Skeletal muscle satellite cell (primary cell): ENCODE measurements around the gene VKORC1L1.

Experiments
- H3K27me3 ChIP-seq: 2 replicates; pipeline ENCODE4 v1.7.0; 2013; ENCODE audit warnings: low read length; ENCODE audit not compliant: control insufficient read depth, insufficient read depth
- H3K36me3 ChIP-seq: 2 replicates; pipeline ENCODE4 v1.7.0; 2013; ENCODE audit warnings: mild to moderate bottlenecking, control low read depth, low read length; ENCODE audit not compliant: insufficient read depth
- H3K4me1 ChIP-seq: 2 replicates; pipeline ENCODE4 v1.7.0; 2013; ENCODE audit warnings: low read length; ENCODE audit not compliant: control insufficient read depth, insufficient read depth
- H3K4me2 ChIP-seq: 2 replicates; pipeline ENCODE4 v1.7.0; 2013; ENCODE audit warnings: mild to moderate bottlenecking, low read length
- H3K4me3 ChIP-seq: 2 replicates; pipeline ENCODE4 v1.7.0; 2013; ENCODE audit warnings: low read length
- H3K9ac ChIP-seq: 2 replicates; pipeline ENCODE4 v1.7.0; 2013; ENCODE audit warnings: mild to moderate bottlenecking, low read depth, low read length, moderate library complexity
- H3K9me3 ChIP-seq: replicated peaks from 2 replicates; pipeline ENCODE4 v1.7.0; 2013; ENCODE audit warnings: mild to moderate bottlenecking, control low read depth, low read length

The VKORC1L1 gene

DNA sequence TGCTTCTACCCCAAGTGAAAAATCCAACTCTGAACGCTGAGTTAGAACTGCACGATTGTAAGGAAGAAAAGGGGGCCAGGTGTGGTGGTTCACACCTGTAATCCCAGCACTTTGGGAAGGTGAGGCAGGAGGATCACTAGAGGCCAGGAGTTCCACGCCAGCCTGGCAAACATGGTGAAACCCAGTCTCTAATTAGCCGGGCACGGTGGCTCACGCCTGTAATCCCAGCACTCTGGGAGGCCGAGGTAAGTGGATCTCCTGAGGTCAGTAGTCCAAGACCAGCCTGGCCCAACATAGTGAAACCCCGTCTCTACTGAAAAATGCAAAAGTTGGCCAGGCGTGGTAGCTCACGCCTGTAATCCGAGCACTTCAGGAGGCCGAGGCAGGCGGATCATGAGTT lies 100.1 kb downstream of the VKORC1L1 start:
- H3K36me3 ChIP-seq = peaks cover 39% of the 10 kb centered on the region
- H3K4me1 ChIP-seq = no peaks in the 10 kb centered on the region
- H3K9ac ChIP-seq = no peak overlapping the region
- no peak overlapping the region for H3K4me2 ChIP-seq
- no peaks in the 10 kb centered on the region for H3K27me3 ChIP-seq
- no peak overlapping the region for H3K4me3 ChIP-seq
- H3K9me3 ChIP-seq = no peaks in the 10 kb centered on the region

DNA sequence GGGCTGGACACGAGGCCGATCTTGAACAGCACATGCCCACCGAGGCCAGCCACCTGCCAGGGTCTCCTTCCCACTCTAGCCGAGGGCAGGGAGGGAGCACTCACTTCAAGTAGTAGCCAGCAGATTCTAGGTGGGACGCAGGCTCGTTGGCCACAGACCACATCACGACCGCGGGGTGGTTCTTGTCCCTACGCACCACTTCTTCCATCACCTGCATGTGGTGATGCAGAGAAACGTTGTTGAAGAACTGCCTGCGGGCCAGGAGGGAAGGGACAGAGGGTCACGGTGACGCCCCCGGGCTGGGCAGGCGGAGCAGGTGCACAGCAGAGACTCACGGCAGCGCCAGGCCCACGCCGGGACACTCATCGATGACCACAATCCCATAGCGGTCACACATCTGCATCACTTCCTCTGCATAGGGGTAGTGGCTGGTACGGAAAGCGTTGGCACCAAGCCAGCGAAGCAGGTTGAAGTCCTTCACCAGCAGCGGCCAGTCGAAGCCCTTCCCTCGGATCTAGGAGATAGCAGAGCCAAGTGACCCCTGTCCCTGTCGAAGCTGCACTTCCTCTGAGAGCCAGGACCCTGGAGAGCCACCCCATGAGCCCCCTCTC lies 101.4 kb downstream of the VKORC1L1 start:
- Histone ChIP-seq H3K9me3 (no peaks in the 10 kb centered on the region), H3K4me3 (no peak overlapping the region), H3K9ac (no peak overlapping the region), H3K36me3 (peaks cover 36% of the 10 kb centered on the region), H3K27me3 (no peaks in the 10 kb centered on the region), H3K4me1 (no peaks in the 10 kb centered on the region), H3K4me2 (no peak overlapping the region)

DNA sequence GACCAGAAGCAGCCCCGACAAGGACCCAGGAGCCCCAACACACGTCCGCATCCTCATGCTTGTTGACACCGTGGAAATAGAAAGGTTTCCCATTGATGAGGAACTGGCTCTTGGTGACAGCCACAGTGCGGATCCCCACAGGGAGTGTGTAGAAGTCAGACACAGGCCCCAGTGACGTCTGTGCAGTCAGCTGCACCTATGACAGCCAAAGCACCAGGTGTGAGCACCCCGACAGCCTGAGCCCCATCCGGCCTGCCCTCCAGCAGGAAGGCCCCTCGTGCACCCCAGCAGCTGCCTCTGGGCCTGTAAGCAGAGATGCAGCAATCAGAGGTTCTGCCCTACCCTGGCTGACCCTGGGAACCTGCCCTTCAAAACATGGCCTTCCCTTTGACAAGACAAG lies 102.0 kb downstream of the VKORC1L1 start:
- H3K4me1 ChIP-seq = no peaks in the 10 kb centered on the region

DNA sequence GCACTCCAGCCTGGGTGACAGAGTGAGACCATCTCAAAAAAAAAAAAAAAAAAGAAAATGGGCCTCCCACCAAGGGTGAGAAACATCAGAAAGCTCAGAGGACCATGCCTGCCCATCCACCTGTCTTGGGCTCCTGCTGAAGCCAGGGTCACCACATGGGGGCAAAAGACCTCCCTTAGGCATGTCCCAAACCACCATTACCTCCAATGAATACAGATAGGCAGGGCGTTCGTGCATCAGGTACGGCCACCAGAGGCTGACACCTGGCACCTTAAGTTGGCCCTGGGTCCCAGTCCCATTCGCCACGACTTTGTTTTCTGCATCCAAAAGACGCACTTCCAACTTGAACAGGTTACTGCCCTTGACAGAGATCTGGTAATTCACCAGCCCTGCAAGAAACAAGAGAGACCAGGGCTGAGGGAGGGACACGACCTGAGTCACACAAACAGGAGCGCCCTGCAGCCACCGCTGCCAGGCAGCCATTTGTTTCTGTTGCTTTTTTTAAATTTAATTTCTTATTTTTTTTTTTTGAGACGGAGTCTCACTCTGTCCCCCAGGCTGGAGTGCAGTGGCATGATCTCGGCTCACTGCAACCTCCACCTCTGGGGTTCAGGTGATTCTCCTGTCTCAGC lies 103.1 kb downstream of the VKORC1L1 start:
- H3K4me3 ChIP-seq = no peak overlapping the region
- no peaks in the 10 kb centered on the region for H3K9me3 ChIP-seq
- peaks cover 7% of the 10 kb centered on the region for H3K4me1 ChIP-seq
- H3K27me3 ChIP-seq = no peaks in the 10 kb centered on the region
- peaks cover 34% of the 10 kb centered on the region for H3K36me3 ChIP-seq
- H3K4me2 ChIP-seq = no peak overlapping the region
- H3K9ac ChIP-seq = no peak overlapping the region

More for the DNA sequence above, 102.0 kb downstream of the VKORC1L1 start:
- Histone ChIP-seq H3K27me3 (no peaks in the 10 kb centered on the region), H3K4me3 (no peak overlapping the region), H3K36me3 (peaks cover 41% of the 10 kb centered on the region), H3K9me3 (no peaks in the 10 kb centered on the region), H3K4me2 (no peak overlapping the region), H3K9ac (no peak overlapping the region)

DNA sequence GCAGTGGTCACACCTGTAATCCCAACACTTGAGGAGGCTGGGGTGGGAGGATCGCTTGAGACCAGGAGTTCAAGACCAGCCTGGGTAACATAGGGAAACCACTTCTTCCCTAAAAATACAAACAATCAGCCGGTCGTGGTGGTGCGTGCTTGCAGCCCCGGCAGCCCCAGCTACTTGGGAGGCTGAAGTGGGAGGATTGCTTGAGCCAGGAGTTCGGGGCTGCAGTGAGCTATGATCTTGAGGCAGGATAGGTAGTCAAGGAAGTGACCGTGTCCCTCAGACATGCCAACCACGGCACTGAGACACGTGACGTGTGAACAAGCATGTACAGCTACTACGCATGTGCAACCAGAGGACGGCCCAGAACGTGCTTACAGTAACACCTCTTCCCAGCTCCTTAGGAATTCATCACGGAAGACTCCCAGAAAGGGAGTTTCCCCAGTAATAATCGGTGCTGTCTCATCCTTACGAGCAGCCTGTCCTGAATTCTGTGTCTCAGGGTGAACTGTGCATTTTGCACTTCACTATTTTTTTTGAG lies 103.9 kb downstream of the VKORC1L1 start:
- Histone ChIP-seq H3K9me3 (no peaks in the 10 kb centered on the region), H3K9ac (no peak overlapping the region), H3K27me3 (no peaks in the 10 kb centered on the region), H3K4me3 (no peak overlapping the region), H3K4me1 (peaks cover 8% of the 10 kb centered on the region), H3K4me2 (no peak overlapping the region), H3K36me3 (peaks cover 32% of the 10 kb centered on the region)

DNA sequence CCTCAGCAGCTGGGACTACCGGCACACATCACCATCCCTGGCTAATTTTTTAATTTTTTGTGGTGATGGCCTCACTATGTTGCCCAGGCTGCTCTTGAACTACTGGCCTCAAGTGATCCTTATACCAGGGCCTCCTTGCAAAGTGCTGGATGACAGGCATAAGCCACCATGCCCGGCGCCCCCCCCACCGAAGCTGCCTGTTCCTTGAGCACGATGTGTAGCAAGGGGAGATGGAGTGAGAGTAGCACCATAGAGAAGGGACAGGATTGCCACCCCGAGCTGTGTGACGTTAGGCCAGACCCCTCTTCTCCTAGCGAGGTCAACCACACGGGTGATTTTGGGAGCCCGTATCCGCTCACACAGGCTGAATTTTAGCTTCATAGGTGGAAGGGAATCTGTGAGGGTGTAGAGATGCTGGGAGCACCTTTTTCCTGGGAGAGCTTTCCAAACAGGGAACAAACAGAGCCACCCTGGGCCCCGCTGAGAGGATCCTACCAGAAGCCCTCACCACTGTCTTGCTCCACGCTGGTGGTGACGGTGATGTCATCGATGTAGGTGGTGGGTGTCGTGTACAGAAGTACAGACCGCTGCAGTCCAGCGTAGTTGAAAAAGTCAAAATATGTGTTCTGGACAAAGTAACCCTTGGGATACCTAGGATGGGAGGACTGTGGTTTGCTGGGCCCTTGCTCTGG lies 106.2 kb downstream of the VKORC1L1 start:
- Histone ChIP-seq H3K4me3 (no peak overlapping the region), H3K9ac (no peak overlapping the region), H3K36me3 (peaks cover 21% of the 10 kb centered on the region), H3K9me3 (no peaks in the 10 kb centered on the region), H3K27me3 (no peaks in the 10 kb centered on the region), H3K4me2 (no peak overlapping the region), H3K4me1 (peaks cover 13% of the 10 kb centered on the region)

DNA sequence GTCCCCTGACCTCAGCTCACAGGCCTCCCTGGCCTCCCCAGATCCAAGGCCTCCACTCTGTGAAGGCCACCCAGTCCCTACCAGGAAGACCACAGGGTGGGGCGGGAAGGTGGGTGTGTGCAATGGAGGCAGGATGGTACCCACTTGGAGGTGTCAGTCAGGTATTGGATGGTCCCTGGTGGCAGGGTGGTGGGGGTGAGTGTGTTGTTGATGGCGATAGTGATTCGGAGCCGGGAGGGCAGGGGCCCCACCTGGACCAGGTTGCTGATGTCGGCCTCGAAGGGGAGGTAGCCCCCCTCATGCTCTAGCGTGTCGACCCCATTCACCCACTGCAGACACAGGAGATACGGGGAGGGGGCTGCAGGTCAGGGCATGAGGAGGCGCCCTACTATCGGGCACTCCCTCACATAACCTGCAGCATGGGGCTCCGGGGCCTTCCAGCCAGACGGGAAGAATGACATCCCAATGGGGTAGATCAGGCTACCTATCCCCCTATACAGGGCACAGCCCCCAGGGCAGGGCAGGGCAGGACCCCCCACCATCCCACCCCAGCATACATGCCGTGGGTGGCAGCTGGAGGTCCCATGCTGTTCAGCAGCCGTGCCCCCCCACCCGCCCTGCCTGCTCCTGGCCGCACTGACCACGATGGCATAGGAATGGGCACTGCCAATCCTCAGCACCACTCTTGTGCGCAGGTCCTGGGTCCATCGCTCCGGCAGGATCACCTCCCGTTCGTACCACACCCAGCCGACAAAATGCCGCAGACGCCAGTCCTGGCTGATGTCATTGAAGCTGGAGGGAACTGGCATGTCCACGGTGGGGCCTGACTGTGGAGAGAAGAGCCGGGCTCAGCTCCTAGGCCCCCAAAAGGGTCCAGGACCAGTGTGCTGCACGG lies 107.0 kb downstream of the VKORC1L1 start:
- Histone ChIP-seq H3K4me1 (peaks cover 17% of the 10 kb centered on the region), H3K4me3 (peak overlapping the region; percentile 88), H3K9ac (no peak overlapping the region), H3K9me3 (no peaks in the 10 kb centered on the region), H3K36me3 (peaks cover 13% of the 10 kb centered on the region), H3K4me2 (peak overlapping the region; percentile 77), H3K27me3 (no peaks in the 10 kb centered on the region)

DNA sequence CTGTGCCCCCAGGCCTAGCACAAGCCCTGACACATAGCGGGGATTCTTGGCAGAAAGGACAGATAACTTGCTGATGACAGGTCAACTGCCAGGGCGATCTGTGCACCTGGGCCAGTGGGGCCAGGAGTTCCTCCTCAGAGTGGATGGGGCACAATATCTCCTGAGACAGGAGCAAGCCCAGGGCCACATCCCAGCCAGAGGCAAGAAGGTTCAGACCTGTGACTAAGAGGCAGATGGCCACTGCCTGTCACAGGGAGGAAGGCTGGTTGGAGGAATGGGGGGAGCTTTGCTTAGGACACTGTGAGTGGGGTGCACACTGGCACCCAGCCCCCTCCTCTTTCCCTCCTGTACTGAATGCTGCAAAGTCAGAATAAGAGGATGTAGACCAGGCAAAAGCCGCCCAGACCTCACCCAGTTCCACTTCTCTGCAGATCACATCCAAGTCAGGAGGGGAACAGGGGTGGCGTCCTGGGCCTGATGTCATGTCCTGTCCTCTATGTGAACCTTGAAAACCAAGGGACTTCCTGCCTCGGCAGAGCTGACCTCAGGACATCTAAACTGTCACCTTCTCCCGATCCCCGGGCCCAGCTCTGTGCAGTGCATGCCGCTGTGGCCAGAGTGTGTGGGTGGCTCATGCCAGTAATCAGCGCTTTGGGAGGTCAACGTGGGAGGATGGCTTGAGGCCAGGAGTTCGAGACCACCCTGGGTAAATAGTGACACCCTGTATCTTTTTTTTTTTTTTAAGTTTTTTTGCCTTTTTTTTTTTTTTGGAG lies 107.8 kb downstream of the VKORC1L1 start:
- Histone ChIP-seq H3K4me3 (peak overlapping the region; percentile 88), H3K36me3 (peaks cover 13% of the 10 kb centered on the region), H3K4me2 (peak overlapping the region; percentile 77), H3K9me3 (no peaks in the 10 kb centered on the region), H3K4me1 (peaks cover 17% of the 10 kb centered on the region), H3K27me3 (no peaks in the 10 kb centered on the region), H3K9ac (peak overlapping the region; percentile 82)

DNA sequence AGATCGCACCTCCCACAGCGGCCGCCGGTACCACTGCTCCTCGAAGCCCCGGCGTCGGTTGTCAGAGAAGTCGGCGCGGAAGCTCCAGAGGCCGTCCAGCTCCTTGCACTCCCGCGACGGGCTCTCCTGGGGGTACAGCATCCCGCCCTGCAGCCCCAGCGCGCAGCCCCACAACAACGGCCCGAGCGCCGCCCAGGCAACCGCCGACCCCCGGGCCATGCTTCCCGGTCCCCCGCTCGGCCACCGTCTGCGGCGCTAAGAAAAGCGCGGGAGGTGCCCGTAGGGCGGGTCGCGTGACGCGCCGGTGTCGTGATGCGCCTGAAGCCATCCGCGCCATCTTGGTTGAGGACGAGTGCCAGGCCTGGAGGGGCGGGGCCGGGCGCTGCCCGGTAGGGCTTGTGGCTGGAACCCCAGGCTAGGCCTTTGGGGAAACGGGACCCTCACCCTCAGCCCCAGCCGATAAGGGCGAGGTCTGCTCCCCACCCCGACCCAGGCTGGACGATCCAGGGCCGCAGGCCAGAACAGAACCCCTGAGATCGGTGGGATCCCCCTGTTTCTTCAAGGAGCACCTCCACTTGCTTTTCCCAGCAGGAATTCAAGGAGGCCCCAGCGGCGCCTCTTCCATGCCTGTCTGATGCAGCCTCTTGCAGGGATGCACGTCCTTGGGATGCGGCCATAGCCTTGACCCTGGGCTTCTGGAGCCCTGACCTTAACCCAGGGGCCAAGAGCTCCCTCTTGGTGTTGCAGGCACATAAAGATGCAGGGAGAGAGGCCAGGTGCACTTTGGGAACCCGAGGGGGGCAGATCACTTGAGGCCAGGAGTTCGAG lies 109.3 kb downstream of the VKORC1L1 start, which contains the start of gene GUSB:
GUSB (minus strand) TSS at position 249 of the 828 bp plus-strand sequence; CDS start at position 219, 30 bp downstream.
- peak within 1 kb of the TSS; percentile 82 for H3K9ac ChIP-seq
- H3K4me2 ChIP-seq = peak within 1 kb of the TSS; percentile 77
- H3K36me3 ChIP-seq = peaks cover 10% of the 10 kb centered on the region
- peaks cover 17% of the 10 kb centered on the region for H3K4me1 ChIP-seq
- no peaks in the 10 kb centered on the region for H3K9me3 ChIP-seq
- H3K27me3 ChIP-seq = no peaks in the 10 kb centered on the region
- H3K4me3 ChIP-seq = peak within 1 kb of the TSS; percentile 88
